CD4-positive, alpha-beta T cell treated with Interleukin-15 for 4 hours (primary cell): ENCODE measurements around the gene KRT81.
"Not testable (repeated sequence)": the region's sequence is repeated elsewhere in the genome, so short reads cannot be mapped to it uniquely, and the experiment has no call there.

ENCODE experiments used
- DNase-seq: peaks from one replicate; pipeline ENCODE4 v3.0.0-alpha.2; 2020; ENCODE audit warnings: low spot score

KRT81 gene

DNA sequence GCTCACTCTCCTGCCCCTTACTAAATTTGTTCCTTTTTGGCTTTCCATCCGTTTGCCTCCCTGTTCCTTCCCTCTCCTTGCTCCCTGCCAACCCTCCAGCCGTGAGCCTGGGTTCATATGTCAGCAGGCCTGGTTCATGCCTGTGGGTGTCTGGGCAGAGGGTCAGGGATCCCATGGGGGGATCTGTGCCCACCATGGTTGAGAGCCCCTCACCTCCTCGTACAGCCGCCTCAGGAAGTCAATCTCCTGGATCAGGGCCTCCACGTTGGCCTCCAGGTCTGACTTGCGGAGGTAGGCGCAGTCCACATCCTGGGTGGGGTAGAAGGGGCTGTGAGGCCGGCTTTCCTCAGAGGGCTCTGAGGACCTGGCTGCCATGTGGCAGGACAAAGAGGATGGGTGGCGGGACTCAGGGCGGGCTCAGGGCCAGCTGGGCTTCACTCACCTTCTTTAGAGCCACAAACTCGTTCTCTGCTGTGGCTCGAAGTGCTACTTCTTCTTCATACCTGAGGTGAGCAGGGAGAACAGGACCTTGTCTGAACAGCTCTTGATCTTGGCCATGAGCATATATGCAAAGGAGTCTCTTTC lies 26.2 kb upstream of the KRT81 start:
- no peak for DNase-seq

DNA sequence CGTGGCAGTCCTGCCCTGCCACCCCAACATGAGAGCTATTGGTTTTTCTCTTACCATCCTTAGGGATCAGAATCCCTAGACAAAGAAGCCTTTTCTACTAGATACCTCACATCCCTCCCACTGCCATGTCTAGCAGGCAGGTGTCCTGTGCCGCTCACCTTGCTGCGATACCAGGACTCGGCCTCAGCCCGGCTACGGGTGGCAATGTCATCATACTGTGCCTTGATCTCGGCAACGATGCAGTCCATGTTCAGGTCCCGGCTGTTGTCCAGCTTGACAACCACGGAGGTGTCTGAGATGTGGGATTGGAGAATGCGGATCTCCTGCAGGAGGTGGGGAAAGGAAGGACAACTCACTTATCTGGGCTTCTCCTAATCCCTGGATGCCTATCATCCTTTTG lies 25.4 kb upstream of the KRT81 start:
- no peak for DNase-seq

DNA sequence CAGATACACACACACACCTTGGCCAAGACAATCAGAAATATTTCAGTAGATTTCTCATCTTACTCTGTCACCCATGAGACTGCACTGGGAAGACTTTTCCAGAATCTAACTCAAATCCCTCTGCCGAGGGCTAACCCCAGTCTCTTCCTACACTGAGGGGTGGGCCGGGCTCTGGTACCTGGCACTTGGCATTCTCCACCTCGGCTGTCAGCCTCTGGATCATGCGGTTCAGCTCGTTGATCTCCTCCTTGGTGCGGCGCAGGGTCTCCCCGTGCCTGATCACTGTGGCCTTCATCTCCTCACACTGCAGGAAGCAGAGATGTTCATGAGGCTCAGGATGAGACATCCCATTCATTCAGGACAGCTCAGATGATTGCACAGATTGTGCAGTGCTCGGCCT lies 25.0 kb upstream of the KRT81 start:
- DNase-seq, result no peak

DNA sequence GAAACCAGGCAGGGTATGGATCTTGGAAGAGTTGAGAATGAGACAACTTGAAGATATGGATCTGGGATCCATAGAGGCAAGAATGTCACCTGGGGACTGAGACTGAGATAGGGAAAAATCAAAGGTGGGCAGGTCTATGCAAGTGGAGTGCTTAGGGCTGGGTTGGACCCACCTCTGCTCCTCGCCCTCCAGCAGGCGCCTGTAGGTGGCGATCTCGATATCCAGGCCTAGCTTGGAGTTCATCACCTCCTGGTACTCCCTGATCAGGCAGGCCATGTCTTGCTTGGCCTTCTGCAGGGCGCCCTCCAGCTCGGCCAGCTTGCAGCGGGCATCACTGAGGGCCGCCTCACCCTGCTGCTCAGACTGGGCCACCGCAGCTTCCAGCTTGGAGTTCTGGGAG lies 24.4 kb upstream of the KRT81 start:
- DNase-seq, result not testable (repeated sequence)

DNA sequence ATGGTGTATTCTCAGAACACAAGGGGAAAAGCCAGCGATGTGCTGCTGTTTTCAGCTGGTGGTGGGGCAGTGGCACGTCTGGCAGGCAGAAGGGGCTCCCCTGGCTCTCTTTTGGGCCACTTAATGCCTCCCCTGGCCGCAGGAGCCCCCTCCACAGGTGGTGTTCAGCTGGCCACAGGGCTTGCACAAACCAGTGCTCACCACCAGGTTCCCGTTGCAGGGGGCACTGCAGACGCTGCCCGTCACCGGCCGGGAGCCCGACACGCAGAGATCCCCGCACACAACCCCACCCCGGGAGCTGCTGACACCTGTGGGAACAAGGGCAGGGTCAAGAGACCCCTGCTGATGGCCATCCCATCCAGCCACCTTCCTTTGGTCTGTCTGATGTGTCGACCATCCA lies 23.2 kb upstream of the KRT81 start:
- no peak for DNase-seq

DNA sequence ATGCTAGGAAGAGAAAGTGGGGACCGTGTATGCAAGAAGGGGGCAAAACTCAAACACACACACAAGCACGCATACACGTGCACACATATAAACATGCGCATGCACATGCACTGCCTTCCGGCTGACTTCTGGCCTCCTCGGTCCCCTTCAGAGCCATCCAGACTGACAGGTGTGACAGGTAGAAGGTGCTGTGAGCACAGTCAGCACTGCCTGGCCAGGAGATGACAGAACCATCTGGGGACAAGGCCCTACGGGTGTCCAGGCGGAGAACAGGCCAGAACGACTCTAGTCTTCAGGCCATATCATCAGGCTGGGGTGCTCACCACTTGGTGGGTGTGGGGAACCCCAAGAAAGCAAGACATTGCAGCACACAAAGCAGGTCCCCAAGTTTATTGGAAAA lies 22.6 kb upstream of the KRT81 start:
- no peak for DNase-seq

DNA sequence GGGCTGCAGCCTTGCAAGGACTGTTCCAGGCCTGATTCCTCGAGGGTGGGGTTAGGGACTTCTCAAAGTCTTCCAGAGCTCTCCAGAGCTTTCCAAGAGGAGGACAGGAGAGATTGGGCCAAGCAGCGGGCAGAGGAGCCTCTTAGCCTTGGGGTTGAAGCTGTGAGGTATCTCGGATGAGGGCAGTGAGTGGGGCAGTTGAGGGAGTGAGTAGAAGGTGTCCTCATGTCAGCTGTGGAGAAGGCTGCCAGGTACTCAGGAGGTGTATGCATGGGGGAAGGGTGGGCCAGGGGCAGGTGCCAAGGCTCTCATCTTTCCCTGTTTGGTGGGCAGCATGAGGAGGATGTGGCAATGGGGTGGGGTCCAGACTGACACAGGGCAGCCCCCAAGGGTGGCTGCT lies 22.1 kb upstream of the KRT81 start:
- no peak for DNase-seq

DNA sequence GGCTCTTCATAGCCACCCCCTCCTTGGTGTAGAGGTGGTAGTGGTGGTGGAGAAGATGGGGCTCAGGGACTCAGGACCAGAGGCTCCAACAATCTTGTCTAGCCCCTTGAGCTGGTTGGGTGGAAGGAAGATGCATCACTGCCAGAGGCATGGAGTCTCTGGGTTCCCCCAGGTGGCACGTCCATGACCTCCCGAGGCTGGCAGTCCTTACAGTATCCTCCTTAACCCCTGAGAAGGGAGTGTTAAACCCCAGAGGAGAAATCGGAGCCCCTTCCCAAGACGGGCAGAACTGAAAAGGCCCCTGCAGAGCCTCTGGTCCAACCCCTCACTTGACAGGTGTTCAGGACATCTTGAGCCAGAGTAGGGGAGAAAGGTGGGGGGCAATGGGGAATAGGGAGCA lies 20.8 kb upstream of the KRT81 start:
- DNase-seq, result no peak

DNA sequence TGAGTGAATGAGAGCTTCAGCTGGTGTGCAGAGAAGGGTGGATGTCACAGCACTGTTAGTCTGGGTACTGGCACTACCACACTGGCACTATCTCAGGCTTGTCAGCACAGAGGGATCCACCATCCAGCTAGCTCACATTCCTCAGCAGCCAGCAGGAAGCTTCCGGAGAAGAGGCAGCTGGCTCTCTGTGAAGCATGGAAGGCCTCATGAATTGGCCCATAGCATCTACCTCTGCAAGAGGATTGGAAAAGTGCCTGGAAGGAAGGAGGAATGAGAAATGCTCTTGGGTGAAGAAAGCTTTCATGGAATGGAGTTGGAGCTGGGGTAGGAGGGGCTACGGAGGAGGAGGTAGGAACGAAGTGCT lies 19.9 kb upstream of the KRT81 start:
- no peak for DNase-seq

DNA sequence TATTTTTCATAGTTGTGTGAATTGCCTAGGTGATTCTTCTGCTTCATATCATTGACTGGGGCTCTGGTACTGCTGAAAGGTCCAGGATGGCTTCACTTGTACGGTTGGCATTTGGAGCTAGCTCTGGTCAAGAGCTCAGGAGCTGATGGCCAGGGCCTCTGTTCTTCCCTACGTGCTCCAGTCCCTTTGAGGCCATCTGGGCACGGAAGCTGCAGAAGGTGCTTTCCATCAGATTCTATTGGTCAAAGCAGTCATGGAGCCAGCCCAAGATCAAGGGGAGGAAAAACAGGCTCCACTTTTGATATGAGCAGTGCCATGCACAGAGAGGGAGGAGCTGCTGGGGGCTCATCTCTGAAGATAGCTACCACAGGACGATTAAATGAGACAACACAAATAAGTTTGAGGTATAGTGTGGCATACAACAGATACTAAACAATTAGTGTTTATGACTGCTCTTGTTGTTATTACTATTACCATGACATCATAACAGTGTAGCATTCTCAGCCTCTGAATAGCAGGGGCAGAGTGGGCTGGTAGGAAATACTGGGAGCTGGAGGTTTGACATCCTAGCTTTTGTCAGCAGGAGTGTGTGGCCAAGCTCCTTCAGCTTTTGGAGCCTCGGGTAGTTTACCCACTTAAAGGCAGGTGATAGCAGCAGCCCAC lies 19.4 kb upstream of the KRT81 start:
- no peak for DNase-seq

DNA sequence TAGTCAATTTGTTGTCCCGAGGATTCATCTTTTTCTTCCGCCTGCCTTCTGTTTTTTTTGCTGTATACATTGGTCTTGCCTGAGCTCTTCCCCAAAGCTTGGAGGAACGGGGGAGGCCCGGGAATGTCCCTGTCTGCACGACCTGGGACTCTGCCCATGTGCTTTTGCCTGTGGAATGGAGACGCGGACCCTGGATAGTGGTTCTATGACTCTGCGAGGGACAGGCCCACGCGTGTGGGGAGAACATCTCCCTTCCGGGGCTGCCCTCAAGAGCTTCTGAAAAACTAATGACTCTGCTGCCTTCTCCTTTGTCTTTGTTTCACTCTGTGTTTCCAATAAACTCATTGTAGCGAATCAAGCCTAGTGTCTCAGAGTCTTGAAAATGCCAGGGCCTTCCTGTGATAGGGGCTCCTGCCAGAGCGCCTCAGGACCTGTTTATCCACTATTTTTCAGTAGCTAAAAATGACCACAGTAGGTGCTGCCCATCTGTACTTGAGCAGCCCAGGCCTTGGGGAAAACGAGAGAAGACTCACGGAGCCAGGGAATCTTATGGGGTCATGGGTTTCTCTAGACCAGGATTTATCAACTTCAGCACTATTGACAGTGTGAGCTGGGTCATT lies 17.6 kb upstream of the KRT81 start:
- DNase-seq, result no peak

DNA sequence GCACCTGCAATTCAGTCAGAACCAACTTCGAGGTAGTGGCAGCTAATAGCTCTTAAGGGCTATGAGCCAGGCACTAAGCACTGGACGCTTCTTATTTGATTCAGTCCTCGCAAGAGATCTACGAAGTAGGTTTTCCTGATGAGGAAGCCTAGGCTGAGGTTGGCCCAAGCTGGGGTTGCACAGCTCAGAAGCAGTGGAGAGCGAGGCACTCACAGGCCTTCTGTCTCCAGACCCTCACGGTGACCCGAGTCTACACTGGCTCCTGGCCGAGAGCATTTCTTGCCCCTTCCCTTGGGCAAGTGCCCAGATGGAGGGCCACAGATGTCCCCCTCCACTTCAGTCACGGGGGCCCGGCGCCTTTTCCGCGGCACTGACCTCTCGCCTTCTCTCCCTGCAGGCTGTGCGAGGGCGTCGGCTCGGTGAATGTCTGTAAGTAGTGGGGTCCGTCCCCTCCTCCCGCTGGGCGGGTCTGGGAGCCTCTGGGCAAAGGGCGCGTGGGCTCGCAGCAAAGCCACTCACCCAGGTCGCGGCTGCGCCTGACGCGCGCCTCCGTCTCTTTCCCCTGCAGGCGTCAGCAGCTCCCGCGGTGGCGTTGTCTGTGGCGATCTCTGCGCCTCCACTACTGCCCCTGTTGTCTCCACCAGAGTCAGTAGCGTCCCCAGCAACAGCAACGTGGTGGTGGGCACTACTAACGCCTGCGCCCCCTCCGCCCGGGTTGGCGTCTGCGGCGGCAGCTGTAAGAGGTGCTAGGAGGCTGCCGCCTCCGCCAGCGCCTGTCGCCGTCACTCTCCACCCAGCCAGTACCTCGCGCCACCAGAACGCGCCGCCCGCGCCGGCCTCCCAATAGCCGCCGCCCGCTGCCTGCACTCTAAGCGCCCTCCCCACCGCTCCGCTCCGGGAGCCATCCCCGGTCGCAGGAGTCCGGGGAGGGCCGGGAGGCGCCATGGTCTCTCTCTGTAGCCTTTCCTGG lies 16.8 kb upstream of the KRT81 start:
- no peak for DNase-seq

DNA sequence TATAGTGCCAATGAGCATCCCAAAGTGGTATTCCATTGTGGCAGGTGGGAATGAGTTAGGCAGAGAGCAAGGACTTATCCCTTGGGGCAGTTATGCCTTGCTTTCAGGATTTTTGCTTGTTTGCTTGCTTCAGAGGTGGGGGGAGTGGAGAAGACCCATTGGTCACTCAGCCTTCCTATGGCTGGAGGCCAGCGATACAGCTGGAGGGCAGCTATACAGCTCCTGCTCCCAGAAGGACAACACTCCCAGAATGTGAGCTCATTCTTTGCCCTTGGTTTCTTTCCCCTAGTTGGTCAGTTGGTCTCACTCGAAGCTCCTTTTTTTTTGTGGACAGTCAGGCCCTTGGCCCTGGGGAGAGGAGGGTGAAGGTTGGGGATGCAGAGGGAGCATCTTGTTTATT lies 15.4 kb upstream of the KRT81 start:
- DNase-seq, result no peak

DNA sequence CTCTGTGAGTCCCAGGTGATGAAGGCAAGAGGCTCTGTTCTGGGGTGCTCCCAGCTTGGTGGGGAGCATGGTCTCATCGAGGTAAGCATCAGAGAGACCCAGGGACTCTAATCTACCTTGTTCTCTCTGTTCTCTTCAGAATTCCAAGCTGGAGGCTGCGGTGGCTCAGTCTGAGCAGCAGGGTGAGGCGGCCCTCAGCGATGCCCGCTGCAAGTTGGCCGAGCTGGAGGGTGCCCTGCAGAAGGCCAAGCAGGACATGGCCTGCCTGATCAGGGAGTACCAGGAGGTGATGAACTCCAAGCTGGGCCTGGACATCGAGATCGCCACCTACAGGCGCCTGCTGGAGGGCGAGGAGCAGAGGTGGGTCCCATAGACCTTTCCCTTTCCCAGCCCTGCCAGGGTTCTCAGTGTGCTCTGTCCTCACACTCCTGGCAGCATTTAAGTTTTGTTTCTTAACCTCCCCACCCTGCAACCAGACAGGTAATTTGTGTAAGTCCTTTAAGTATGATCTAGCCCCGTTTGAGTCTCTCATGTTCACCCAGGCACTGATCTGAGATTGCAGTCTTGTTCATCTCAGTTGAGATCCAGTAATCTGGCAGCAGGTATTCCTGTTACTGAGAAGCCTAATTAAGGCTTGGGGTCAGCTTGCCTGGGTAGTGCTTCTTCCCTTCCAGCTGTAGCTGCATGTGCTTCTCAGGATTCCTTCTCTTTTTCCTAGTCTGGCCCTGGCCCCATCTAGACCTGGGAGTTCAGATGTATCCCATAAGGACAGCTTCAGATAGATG lies 14.8 kb upstream of the KRT81 start:
- no peak for DNase-seq

DNA sequence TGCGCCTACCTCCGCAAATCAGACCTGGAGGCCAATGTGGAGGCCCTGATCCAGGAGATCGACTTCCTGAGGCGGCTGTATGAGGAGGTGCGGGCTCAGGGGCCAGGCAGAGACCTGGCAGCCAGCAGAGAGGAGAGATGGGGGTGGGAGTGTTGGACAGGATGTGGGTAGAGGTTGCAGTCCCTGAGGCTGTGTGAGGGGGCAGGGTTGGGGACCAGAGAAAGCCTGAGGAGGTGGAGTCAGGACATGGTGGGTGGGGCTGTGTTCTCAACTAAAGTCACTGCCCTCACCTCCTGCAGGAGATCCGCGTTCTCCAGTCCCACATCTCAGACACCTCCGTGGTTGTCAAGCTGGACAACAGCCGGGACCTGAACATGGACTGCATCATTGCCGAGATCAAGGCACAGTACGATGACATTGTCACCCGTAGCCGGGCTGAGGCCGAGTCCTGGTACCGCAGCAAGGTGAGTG lies 13.6 kb upstream of the KRT81 start:
- not testable (repeated sequence) for DNase-seq

DNA sequence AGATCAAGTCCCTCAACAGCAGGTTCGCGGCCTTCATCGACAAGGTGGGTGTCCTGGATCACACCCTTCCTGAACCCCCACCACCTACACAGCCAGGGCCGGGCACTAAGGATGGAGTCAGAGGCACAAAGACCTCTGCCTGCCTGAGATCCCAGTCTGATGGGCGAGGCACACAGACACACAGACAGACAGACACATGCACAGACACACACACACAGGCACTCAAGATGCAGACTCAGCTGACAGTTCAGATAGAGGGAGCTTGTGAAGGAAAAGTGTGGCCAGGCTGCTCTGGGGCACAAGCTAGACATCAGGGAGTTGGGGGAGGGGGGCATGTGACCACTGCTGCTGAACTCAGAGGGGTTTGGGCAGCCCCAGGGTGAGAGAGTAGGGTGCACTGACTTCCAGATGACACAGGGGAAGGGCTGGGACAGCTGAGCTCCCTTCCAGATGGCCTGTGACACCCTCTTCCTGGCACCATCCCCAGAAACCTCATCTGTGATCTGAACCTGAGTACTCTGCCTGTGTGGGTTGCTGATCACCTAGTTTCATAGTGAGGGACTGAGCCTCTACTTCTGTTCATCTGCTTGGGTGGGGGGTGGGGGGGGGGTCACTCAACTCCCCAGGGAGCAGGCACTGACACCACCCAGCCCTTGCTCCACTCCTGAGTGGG lies 11.0 kb upstream of the KRT81 start:
- DNase-seq, result not testable (repeated sequence)

DNA sequence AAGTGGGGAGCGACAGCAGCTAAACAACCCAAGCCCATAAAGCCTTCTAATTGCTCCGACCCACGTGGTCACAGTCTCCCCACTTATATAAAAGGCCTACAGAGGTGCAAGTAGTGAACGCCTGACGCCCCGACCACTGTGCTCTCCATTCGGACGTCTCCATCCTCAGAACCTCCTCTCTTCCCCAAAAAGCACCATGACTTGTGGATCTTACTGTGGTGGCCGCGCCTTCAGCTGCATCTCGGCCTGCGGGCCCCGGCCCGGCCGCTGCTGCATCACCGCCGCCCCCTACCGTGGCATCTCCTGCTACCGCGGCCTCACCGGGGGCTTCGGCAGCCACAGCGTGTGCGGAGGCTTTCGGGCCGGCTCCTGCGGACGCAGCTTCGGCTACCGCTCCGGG lies 10.4 kb upstream of the KRT81 start:
- not testable (repeated sequence) for DNase-seq

DNA sequence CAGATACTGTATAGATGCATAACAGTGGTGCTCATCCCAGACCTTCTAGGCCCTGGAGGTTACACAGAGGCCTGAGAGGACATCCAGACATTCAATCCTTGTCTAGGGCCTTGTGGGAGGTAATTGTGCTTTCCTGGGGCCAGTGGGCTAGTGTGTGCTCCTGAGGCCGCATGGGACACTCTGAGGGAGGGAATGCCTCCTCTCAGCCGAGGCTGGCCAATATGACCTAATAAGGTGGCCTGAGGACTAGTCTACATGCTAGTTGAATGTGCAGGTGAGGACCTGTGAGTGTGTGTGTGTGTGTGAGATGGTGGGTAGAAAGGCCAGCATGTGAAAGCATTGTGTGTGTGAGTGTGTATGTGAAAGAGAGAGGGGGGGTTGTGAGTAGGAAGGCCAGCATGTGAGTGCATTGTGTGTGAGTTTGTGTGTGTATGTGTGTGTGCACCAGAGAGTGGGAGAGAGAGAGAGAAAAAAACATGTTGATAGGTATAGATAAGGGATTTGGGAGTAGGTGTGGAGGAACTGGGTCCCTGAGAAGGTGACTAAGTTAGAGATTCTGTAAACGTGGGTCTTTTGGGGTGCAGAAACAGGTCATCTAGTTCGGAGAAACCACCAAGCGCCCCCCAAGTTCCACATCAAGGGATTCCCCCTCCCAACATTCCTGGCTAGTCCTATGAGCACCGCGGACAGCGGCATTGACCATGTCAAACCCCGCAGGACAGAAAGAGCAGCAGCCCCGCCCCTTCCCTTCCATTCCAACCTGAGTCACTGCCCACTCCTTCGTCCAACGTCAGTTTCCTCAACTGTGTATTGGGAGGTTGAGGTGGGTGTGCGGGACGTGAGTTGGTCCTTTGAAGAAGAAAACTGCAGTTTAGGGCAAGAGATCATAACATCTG lies 9.7 kb upstream of the KRT81 start:
- DNase-seq, result no peak

DNA sequence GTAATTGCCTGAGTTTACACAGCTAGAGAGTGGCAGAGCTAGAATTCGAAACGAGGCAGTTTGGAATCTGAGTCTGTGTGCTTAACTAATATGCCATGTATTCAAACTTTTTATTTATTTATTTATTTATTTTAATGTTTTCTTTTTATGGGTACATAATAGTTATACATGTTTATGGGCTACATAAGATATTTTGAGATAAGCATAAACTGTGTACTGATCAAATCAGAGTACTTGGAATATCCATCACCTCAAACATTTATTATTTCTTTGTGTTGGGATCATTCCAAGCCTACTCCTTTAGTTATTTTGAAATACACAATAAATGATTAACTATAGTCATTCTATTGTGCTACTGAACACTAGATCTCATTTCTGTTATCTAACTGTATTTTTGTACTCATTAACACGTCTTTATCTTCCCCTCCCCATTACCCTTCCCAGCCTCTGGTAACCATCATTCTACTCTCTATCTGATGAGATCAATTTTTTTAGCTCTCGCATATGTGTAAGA lies 7.4 kb upstream of the KRT81 start:
- no peak for DNase-seq
